GM19043 (cell line): ENCODE results near the gene TULP1.
"Not testable (repeated sequence)": the region's sequence is repeated elsewhere in the genome, so short reads cannot be mapped to it uniquely, and the experiment has no call there.

Experiments
- ATAC-seq: cut with Tn5 transposase; IDR thresholded peaks from one replicate; pipeline ENCODE4 v1.9.1; 2021; ENCODE audit warnings: low read depth; ENCODE audit not compliant: unreplicated experiment

TULP1 gene

GRCh38 chr6:35522660-35523658, 10.3 kb upstream of the TULP1 start:
- ATAC-seq, result no peak

- no peak for ATAC-seq
Measured at GRCh38 chr6:35522151-35522550, 9.5 kb upstream of the TULP1 start.

GRCh38 chr6:35521235-35521634, 8.5 kb upstream of the TULP1 start:
- ATAC-seq, result no peak

- ATAC-seq, result no peak
Measured at GRCh38 chr6:35519313-35520015, 6.8 kb upstream of the TULP1 start.

- ATAC-seq, result no peak
Measured at GRCh38 chr6:35518566-35519312, 6.0 kb upstream of the TULP1 start.

GRCh38 chr6:35517978-35518377, 5.3 kb upstream of the TULP1 start:
- ATAC-seq, result not testable (repeated sequence)

GRCh38 chr6:35516712-35517111, 4.0 kb upstream of the TULP1 start:
- no peak for ATAC-seq

- ATAC-seq, result not testable (repeated sequence)
Measured at GRCh38 chr6:35515939-35516338, 3.2 kb upstream of the TULP1 start.

- no peak for ATAC-seq
Measured at GRCh38 chr6:35514587-35514986, 1.9 kb upstream of the TULP1 start.

GRCh38 chr6:35512006-35512405, 690 bp downstream of the TULP1 start:
- ATAC-seq, result no peak

- no peak for ATAC-seq
Measured at GRCh38 chr6:35511562-35511941, 1.1 kb downstream of the TULP1 start.

- no peak for ATAC-seq
Measured at GRCh38 chr6:35510916-35511561, 1.7 kb downstream of the TULP1 start.

- no peak for ATAC-seq
Measured at GRCh38 chr6:35508542-35508941, 4.2 kb downstream of the TULP1 start.

- ATAC-seq, result no peak
Measured at GRCh38 chr6:35508027-35508426, 4.7 kb downstream of the TULP1 start.

- no peak for ATAC-seq
Measured at GRCh38 chr6:35507221-35507620, 5.5 kb downstream of the TULP1 start.

GRCh38 chr6:35506536-35506935, 6.2 kb downstream of the TULP1 start:
- no peak for ATAC-seq

- ATAC-seq, result no peak
Measured at GRCh38 chr6:35505999-35506412, 6.7 kb downstream of the TULP1 start.

GRCh38 chr6:35503534-35503933, 9.2 kb downstream of the TULP1 start:
- no peak for ATAC-seq

GRCh38 chr6:35501784-35502183, 10.9 kb downstream of the TULP1 start:
- ATAC-seq, result no peak

GRCh38 chr6:35500782-35501181, 11.9 kb downstream of the TULP1 start:
- no peak for ATAC-seq
